GM12878 (cell line): ENCODE results near the gene ITGB2. TPM values are rescaled to one million over a fixed set of nuclear protein-coding genes. Genes with fewer than 3 reads are reported as not detected.

Experiments
- ATAC-seq: fragments of 200-7000 bp; cut with Tn5 transposase; 3 replicates; pipeline ENCODE4 v1.9.1; 2020; ENCODE audit warnings: mild to moderate bottlenecking, moderate library complexity
- BruUV-seq: library from RNA; stranded (reverse); fragments of 400-500 nt; replicated peaks from 2 replicates; lab custom pipeline; 2021; lab: Mats Ljungman, UMichigan
- CTCF ChIA-PET: fragments of 300-600 bp; sonication (Branson Sonifier 250); formaldehyde crosslinking; extraction: SDS; loops from one replicate; lab custom pipeline; 2021; ENCODE audit warnings: inconsistent platforms; lab: Yijun Ruan, JAX
- POLR2A ChIA-PET: fragments of 350-600 bp; formaldehyde crosslinking; extraction: SDS; loops from one replicate; lab custom pipeline; 2021; ENCODE audit warnings: inconsistent platforms; lab: Charles Lee
- RAD21 ChIA-PET: fragments of 300-600 bp; sonication (Branson Sonifier 250); formaldehyde crosslinking; loops from one replicate; lab custom pipeline; 2023; ENCODE audit warnings: antibody characterized with exemption; ENCODE audit not compliant: unreplicated experiment; lab: Charles Lee
- SMC1A ChIA-PET: fragments of 300-600 bp; sonication (Branson Sonifier 250); formaldehyde crosslinking; loops from one replicate; lab custom pipeline; 2023; ENCODE audit not compliant: unreplicated experiment, uncharacterized antibody; lab: Charles Lee
- DNase-seq: peaks from one replicate; pipeline ENCODE4 v3.0.0-alpha.2; 2011; ENCODE audit warnings: low read depth, low spot score
- FAIRE-seq: peaks from 3 replicates; lab custom pipeline; 2011; peaks lifted over from hg19 to GRCh38; lab: Jason Lieb, UNC
- H2AFZ ChIP-seq: 2 replicates; pipeline ENCODE4 v1.6.0; 2011; ENCODE audit warnings: low read depth, low read length, control low read depth; ENCODE audit not compliant: control insufficient read depth
- H3K27ac ChIP-seq: 2 replicates; pipeline ENCODE4 v1.5.1; 2011; ENCODE audit warnings: control low read depth; ENCODE audit not compliant: control insufficient read depth, insufficient read depth
- H3K27me3 ChIP-seq, 2 experiments: replicated peaks in 1 of 2; 2 replicates each; pipeline versions ENCODE4 v1.6.0 to v1.6.1; 2011; ENCODE audit warnings: low read length in 1 of 2; ENCODE audit not compliant: control insufficient read depth in 2 of 2, insufficient read depth in 2 of 2
- H3K36me3 ChIP-seq, 2 experiments: 2 replicates each; pipeline ENCODE4 v1.5.1; 2011; ENCODE audit warnings: low read length in 1 of 2; ENCODE audit not compliant: control insufficient read depth in 2 of 2, insufficient read depth in 2 of 2
- H3K4me1 ChIP-seq: 2 replicates; pipeline ENCODE4 v1.6.1; 2011; ENCODE audit warnings: mild to moderate bottlenecking, low read length, moderate library complexity, mixed read lengths; ENCODE audit not compliant: control insufficient read depth, insufficient read depth
- H3K4me2 ChIP-seq: 2 replicates; pipeline ENCODE4 v1.6.0; 2011; ENCODE audit warnings: control low read depth; ENCODE audit not compliant: control insufficient read depth, insufficient read depth
- H3K4me3 ChIP-seq: fragments of 200-600 bp; sonication (generic); 2 replicates; pipeline ENCODE4 v1.5.1; 2016
- H3K79me2 ChIP-seq: 2 replicates; pipeline ENCODE4 v1.6.0; 2011; ENCODE audit warnings: low read length; ENCODE audit not compliant: control insufficient read depth, insufficient read depth
- H3K9ac ChIP-seq: 2 replicates; pipeline ENCODE4 v1.8.0; 2011; ENCODE audit warnings: low read length, control low read depth, mixed read lengths; ENCODE audit not compliant: control insufficient read depth, insufficient read depth
- H3K9me3 ChIP-seq: replicated peaks from 3 replicates; pipeline ENCODE4 v1.5.1; 2011; ENCODE audit warnings: mild to moderate bottlenecking, low read length; ENCODE audit not compliant: control insufficient read depth, insufficient read depth
- H4K20me1 ChIP-seq: 2 replicates; pipeline ENCODE4 v1.6.0; 2011; ENCODE audit not compliant: control insufficient read depth, insufficient read depth
- DPF2 ChIP-seq: fragments of 450-650 bp; IDR thresholded peaks from 2 replicates; pipeline ENCODE4 v1.6.1; 2017; ENCODE audit warnings: mild to moderate bottlenecking
- E2F8 ChIP-seq: fragments of 450-650 bp; IDR thresholded peaks from 2 replicates; pipeline ENCODE4 v1.6.1; 2018; ENCODE audit warnings: mild to moderate bottlenecking, low read depth, moderate library complexity; ENCODE audit not compliant: partially characterized antibody
- ETV6 ChIP-seq, 2 experiments: fragments of 450-650 bp in 1 of 2; IDR thresholded peaks in 1 of 2; conservative IDR thresholded peaks in 1 of 2; 2 replicates each; pipeline ENCODE4 v1.6.1; 2014; ENCODE audit warnings: antibody characterized with exemption in 1 of 2, borderline replicate concordance in 1 of 2, low read depth in 1 of 2, mild to moderate bottlenecking in 1 of 2, moderate library complexity in 1 of 2
- SREBF2 ChIP-seq: IDR thresholded peaks from 2 replicates; pipeline ENCODE4 v1.6.1; 2012; ENCODE audit warnings: mild to moderate bottlenecking, low read length
- SRF ChIP-seq, 2 experiments: IDR thresholded peaks; 2 replicates each; pipeline ENCODE4 v1.6.1; 2011; ENCODE audit warnings: low read depth in 2 of 2, low read length in 2 of 2, mild to moderate bottlenecking in 1 of 2, moderate library complexity in 1 of 2
- STAT1 ChIP-seq: fragments of 450-650 bp; conservative IDR thresholded peaks from 2 replicates; pipeline ENCODE4 v1.6.1; 2014; ENCODE audit warnings: antibody characterized with exemption, mild to moderate bottlenecking
- ZBTB4 ChIP-seq: fragments of 450-650 bp; formaldehyde crosslinking; IDR thresholded peaks from 2 replicates; pipeline ENCODE4 v1.4.0; 2022; ENCODE audit warnings: mild to moderate bottlenecking, moderate library complexity
- ZNF24 ChIP-seq: fragments of 450-650 bp; IDR thresholded peaks from 2 replicates; pipeline ENCODE4 v1.6.1; 2017; ENCODE audit warnings: antibody characterized with exemption, mild to moderate bottlenecking
- WGBS: methylation state at CpG from one replicate; pipeline ENCODE4 v1.1.6; 2016; ENCODE audit warnings: low lambda C conversion rate; ENCODE audit not compliant: insufficient replicate concordance, insufficient coverage; ENCODE audit errors: missing lambda C conversion rate; 5-methylcytosine and 5-hydroxymethylcytosine counted together
- in situ Hi-C: fragments of 300-500 bp; cut with MboI; formaldehyde crosslinking; loops from 9 replicates; pipeline ENCODE4 v1.14.3; 2018; ENCODE audit warnings: mixed read lengths
- intact Hi-C: fragments of 100-400 bp; cut with micrococcal nuclease; formaldehyde crosslinking; loops from one replicate; pipeline ENCODE4 v1.14.2; 2022; ENCODE audit not compliant: unreplicated experiment
- polyA plus RNA-seq, 11 experiments: library from polyadenylated mRNA; depleted of rRNA in 4 of 11; unstranded in 6 of 11; stranded (reverse) in 5 of 11; fragments of >200 nt; fragmentation: Nextera tagmentation in 4 of 11; fragmentation: Illumina TruSeq in 1 of 11; extraction: Ambion mirVana in 4 of 11; extraction: Trizol in 1 of 11; gene quantifications; 1 replicate in 1 of 11; 2 replicates in 10 of 11; pipeline versions ENCODE4 v1.2.1 to v1.2.3, GENCODE V29; 2011 to 2016; ENCODE audit warnings: inconsistent platforms in 2 of 11, missing spikeins in 2 of 11, low read depth in 1 of 11
- total RNA-seq, 4 experiments: library from RNA; depleted of rRNA in 3 of 4; stranded (reverse); fragments of >200 nt in 3 of 4; fragmentation: Illumina TruSeq in 1 of 4; extraction: Trizol in 1 of 4; gene quantifications; 2 replicates each; pipeline versions ENCODE4 v1.2.1 to v1.2.3, GENCODE V29; 2013 to 2021
- TF ChIP-seq, protein P1 (sequence below): IDR thresholded peaks from 2 replicates; pipeline ENCODE4 v1.6.1; 2012; ENCODE audit warnings: low read depth, low read length, improper control_type of control experiment

Gene ITGB2
- total and polyA plus RNA-seq, 10 of the 15 experiments (the other 5 are each of a cell fraction or from before 2014, with no cell fraction given), result 8.0 to 172 (median 58.9) TPM

DNA sequence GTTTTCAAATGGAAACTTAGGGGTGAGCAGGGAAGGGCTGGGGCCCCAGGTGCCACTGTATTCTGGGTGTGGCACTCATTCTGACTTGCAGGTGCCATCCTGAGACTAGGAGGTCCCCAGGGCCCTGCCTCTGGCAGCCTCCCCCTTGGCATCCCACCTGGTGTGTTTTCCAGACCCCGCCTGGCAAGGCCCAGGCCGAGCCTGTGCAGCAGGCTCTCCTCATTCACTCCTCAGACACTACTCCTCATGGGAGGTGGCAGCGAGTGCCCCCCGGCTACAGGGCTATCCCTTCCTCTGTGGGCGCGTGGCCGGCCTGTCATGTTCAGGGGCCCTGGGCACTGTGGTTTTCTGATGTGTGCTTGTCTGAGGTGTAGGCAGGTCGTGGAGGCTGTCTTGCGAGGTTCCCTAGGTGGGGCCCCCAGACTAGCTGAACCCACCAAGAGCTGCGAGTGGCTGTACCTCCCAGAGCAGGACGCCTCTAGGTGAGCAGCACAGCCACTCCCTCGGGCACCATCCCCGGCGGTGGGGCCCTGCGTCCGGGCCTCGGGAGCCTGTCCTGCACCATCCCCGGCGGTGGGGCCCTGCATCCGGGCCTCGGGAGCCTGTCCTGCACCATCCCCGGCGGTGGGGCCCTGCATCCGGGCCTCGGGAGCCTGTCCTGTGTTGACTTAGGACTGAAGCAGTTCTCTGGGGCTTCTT lies 32.4 kb upstream of the ITGB2 start:
- no peaks in the 10 kb centered on the region for H3K27me3 ChIP-seq
- H3K4me2 ChIP-seq, result no peak overlapping the region
- DNase-seq, result no peak
- intact Hi-C loops (no loop called here), in situ Hi-C loops (no loop called here)
- ATAC-seq, result no peak
- POLR2A ChIA-PET, result interaction anchor here (1.1 kb wide), 1 partner anchor 9 kb away, joined by 3 read pairs; no protein-coding TSS in a partner anchor
- no peaks in the 10 kb centered on the region for H3K9me3 ChIP-seq
- H3K79me2 ChIP-seq, result peaks cover 5% of the 10 kb centered on the region
- H3K4me1 ChIP-seq, result no peaks in the 10 kb centered on the region
- H3K9ac ChIP-seq, result no peak overlapping the region
- H3K4me3 ChIP-seq, result no peak overlapping the region
- no peak for FAIRE-seq
- WGBS, result 91% methylated on average over 25 of the region's 25 CpGs
- no peak overlapping the region for H3K27ac ChIP-seq
- no TSS peak for BruUV-seq
- peaks cover 6% of the 10 kb centered on the region; the same call in 1 of the 2 replicates for H4K20me1 ChIP-seq
- CTCF ChIA-PET, result interaction anchor here (2.0 to 7.2 kb wide), 3 partner anchors 173 to 184 kb away, joined by 11 to 47 read pairs (median 18); no protein-coding TSS in a partner anchor
- H3K36me3 ChIP-seq, result peaks cover 6 to 40% of the 10 kb centered on the region in 2 experiments; a peak in 3 of 4 replicates
- RAD21 ChIA-PET, result interaction anchor here (1.2 to 11.2 kb wide), 4 partner anchors 12 to 185 kb away, joined by 4 to 141 read pairs (median 56); no protein-coding TSS in a partner anchor
- SMC1A ChIA-PET, result interaction anchor here (0.8 to 1.7 kb wide), 6 partner anchors 9 to 184 kb away, joined by 3 to 8 read pairs (median 6); no protein-coding TSS in a partner anchor
- H2AFZ ChIP-seq, result no peak overlapping the region
- TF ChIP-seq ETV6 (conservative IDR thresholded peaks at IDR 0.05 in 1 of 2, IDR thresholded peaks at IDR 0.05 in 1 of 2; ENCODE audit: borderline replicate concordance in 1 of 2, low read depth in 1 of 2) (no peak), SRF (IDR thresholded peaks at IDR 0.05; ENCODE audit: low read depth in 2 of 2, low read length in 2 of 2) (no peak), STAT1 (no peak), SREBF2 (no peak), ZNF24 (no peak), E2F8 (no peak), DPF2 (no peak), ZBTB4 (CRISPR knock-in tag) (no peak)
- TF ChIP-seq, protein P1, sequence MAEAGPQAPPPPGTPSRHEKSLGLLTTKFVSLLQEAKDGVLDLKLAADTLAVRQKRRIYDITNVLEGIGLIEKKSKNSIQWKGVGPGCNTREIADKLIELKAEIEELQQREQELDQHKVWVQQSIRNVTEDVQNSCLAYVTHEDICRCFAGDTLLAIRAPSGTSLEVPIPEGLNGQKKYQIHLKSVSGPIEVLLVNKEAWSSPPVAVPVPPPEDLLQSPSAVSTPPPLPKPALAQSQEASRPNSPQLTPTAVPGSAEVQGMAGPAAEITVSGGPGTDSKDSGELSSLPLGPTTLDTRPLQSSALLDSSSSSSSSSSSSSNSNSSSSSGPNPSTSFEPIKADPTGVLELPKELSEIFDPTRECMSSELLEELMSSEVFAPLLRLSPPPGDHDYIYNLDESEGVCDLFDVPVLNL, result no peak
